Suprapubic skin (tissue), 4 donors: ENCODE results near the gene PINK1. TPM values are rescaled to one million over a fixed set of nuclear protein-coding genes. Genes with fewer than 3 reads are reported as not detected.
"Not testable (repeated sequence)": the region's sequence is repeated elsewhere in the genome, so short reads cannot be mapped to it uniquely, and the experiment has no call there.

Experiments used
- DNase-seq, 2 donors: peaks; one replicate each; pipeline ENCODE4 v3.0.0-alpha.2; 2019; ENCODE audit warnings: low spot score in 2 of 2
- H3K27ac ChIP-seq: fragments of 200-600 bp; sonication (generic); one replicate; pipeline ENCODE4 v1.5.1; 2019
- H3K27me3 ChIP-seq: fragments of 200-600 bp; sonication (generic); one replicate; pipeline ENCODE4 v1.5.1; 2019
- H3K36me3 ChIP-seq: fragments of 200-600 bp; sonication (generic); one replicate; pipeline ENCODE4 v1.5.1; 2019
- H3K4me1 ChIP-seq: fragments of 200-600 bp; sonication (generic); one replicate; pipeline ENCODE4 v1.5.1; 2019
- H3K4me3 ChIP-seq: fragments of 200-600 bp; sonication (generic); one replicate; pipeline ENCODE4 v1.5.1; 2019; ENCODE audit warnings: mild to moderate bottlenecking
- H3K9me3 ChIP-seq: fragments of 200-600 bp; sonication (generic); one replicate; pipeline ENCODE4 v1.5.1; 2019
- CTCF ChIP-seq, 2 donors: fragments of 200-600 bp in 1 of 2; fragments of 450-650 bp in 1 of 2; sonication (generic) in 1 of 2; IDR thresholded peaks; one replicate each; pipeline ENCODE4 v1.5.1; 2016 to 2019; ENCODE audit warnings: antibody characterized with exemption in 2 of 2, mild to moderate bottlenecking in 1 of 2, moderate library complexity in 1 of 2
- EP300 ChIP-seq: sonication (generic); formaldehyde crosslinking; IDR thresholded peaks from one replicate; pipeline ENCODE4 v1.6.1; 2017; ENCODE audit warnings: antibody characterized with exemption
- POLR2A ChIP-seq, 2 donors: fragments of 450-650 bp; IDR thresholded peaks; one replicate each; pipeline ENCODE4 v1.6.1; 2017; ENCODE audit warnings: antibody characterized with exemption in 2 of 2, mild to moderate bottlenecking in 2 of 2, moderate library complexity in 2 of 2
- POLR2AphosphoS5 ChIP-seq, 3 donors: sonication (generic); formaldehyde crosslinking; IDR thresholded peaks; one replicate each; pipeline ENCODE4 v1.6.1; 2017; ENCODE audit warnings: antibody characterized with exemption in 3 of 3
- WGBS: methylation state at CpG from one replicate; pipeline ENCODE4 v1.1.5; 2018; 5-methylcytosine and 5-hydroxymethylcytosine counted together
- total RNA-seq, 4 donors: library from RNA; depleted of rRNA; stranded (reverse); fragments of >200 nt; gene quantifications; one replicate each; pipeline ENCODE4 v1.1.0, GENCODE V29; 2016

PINK1 gene
- total RNA-seq, 4 donors from 2014 or later: 91.9 to 116 (median 98.0) TPM

GRCh38 chr1:20603504-20604464 lies 29.5 kb upstream of the PINK1 start:
- no peak overlapping the region for H3K27ac ChIP-seq
- TF ChIP-seq POLR2A (IDR thresholded peaks at IDR 0.05) (no peak), POLR2AphosphoS5 (IDR thresholded peaks at IDR 0.05) (no peak), CTCF (IDR thresholded peaks at IDR 0.05) (no peak), EP300 (no peak)
- WGBS: 91% methylated on average over 9 of the region's 9 CpGs

DNA sequence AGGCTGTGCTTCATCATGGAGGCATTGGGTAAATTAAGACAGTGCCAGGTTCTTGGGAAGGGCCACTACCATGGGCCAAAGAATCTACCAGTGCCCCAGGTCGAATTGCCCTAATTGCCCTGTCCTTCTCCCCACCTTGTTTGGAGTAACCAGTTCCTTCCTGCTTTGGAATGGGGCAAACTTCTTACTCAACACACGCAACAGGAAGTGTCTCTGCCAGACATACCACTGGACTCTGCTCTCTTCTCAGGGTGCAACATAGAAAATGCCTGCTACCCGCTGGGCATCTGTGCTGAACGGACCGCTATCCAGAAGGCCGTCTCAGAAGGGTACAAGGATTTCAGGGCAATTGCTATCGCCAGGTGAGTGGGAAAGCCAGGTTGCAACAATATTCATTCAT lies 28.6 kb upstream of the PINK1 start:
- Histone ChIP-seq H3K4me3 (no peak overlapping the region), H3K4me1 (no peaks in the 10 kb centered on the region), H3K27me3 (no peaks in the 10 kb centered on the region), H3K36me3 (no peaks in the 10 kb centered on the region), H3K9me3 (no peaks in the 10 kb centered on the region), H3K27ac (no peak overlapping the region)
- WGBS: 83% methylated on average over 7 of the region's 7 CpGs
- no peak for DNase-seq
- TF ChIP-seq EP300: no peak

More at GRCh38 chr1:20603504-20604464, 29.5 kb upstream of the PINK1 start:
- DNase-seq: no peak
- Histone ChIP-seq H3K36me3 (no peaks in the 10 kb centered on the region), H3K4me1 (no peaks in the 10 kb centered on the region), H3K4me3 (no peak overlapping the region), H3K9me3 (no peaks in the 10 kb centered on the region), H3K27me3 (no peaks in the 10 kb centered on the region)

GRCh38 chr1:20606801-20607570 lies 26.3 kb upstream of the PINK1 start:
- H3K27me3 ChIP-seq, H3K9me3 ChIP-seq, H3K4me1 ChIP-seq, H3K4me3 ChIP-seq, DNase-seq, H3K27ac ChIP-seq, H3K36me3 ChIP-seq: not testable (repeated sequence)
- 71% methylated on average over 7 of the region's 7 CpGs for WGBS

DNA sequence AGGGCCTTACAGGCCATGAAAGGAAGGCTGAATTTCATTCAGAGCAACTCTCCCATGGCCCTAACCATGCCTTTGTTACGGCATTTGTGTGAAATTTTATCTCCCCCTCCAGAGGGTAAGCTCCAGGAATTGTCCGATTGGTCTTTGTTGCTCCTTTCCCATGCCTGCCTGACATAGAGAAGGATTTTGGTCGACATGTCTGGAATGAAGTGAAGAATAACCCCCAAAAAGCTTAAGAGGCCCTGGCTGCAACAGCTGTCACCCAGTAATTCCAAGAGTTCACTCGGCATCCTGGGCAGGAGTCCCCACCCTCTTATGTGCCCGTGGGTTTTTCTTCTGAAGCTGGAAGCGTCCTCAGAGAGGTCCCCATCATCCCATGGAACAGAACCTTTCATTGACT lies 23.7 kb upstream of the PINK1 start:
- no peak overlapping the region for H3K27ac ChIP-seq
- H3K4me1 ChIP-seq: peaks cover 14% of the 10 kb centered on the region
- DNase-seq: no peak
- no peaks in the 10 kb centered on the region for H3K9me3 ChIP-seq
- TF ChIP-seq CTCF (IDR thresholded peaks at IDR 0.05) (no peak), POLR2A (IDR thresholded peaks at IDR 0.05) (no peak)
- no peak overlapping the region for H3K4me3 ChIP-seq
- H3K27me3 ChIP-seq: no peaks in the 10 kb centered on the region
- no peaks in the 10 kb centered on the region for H3K36me3 ChIP-seq
- 82% methylated on average over 6 of the region's 6 CpGs for WGBS

- Histone ChIP-seq H3K4me1 (peaks cover 15% of the 10 kb centered on the region), H3K27me3 (no peaks in the 10 kb centered on the region), H3K9me3 (no peaks in the 10 kb centered on the region), H3K36me3 (no peaks in the 10 kb centered on the region), H3K4me3 (no peak overlapping the region), H3K27ac (no peak overlapping the region)
- DNase-seq: no peak
- TF ChIP-seq CTCF (IDR thresholded peaks at IDR 0.05) (no peak), POLR2A (IDR thresholded peaks at IDR 0.05) (no peak), POLR2AphosphoS5 (IDR thresholded peaks at IDR 0.05) (no peak), EP300 (no peak)
- WGBS: 95% methylated on average over 2 of the region's 2 CpGs
These were observed 22.3 kb upstream of the PINK1 start for GRCh38 chr1:20610970-20611369.

DNA sequence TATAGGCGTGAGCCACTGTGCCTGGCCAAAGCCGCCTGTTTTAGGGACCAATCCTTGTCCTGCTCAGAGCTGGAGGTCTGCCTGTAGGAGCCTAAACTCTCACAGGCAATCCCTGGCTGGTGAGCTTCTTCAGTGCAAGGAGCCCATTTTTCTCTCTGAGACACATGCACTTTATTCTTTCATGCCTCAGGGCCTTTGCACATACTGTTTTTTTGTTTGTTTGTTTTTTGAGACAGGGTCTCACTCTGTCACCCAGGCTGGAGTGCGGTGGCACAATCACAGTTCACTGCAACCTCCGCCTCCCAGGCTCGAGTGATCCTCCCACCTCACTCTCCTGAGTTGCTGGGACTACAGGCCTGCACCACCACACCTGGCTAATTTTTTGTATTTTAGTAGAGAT lies 21.6 kb upstream of the PINK1 start:
- WGBS: 97% methylated on average over 5 of the region's 5 CpGs

More for the DNA sequence above, 21.6 kb upstream of the PINK1 start:
- Histone ChIP-seq H3K4me3 (no peak overlapping the region), H3K27ac (no peak overlapping the region), H3K9me3 (no peaks in the 10 kb centered on the region), H3K36me3 (no peaks in the 10 kb centered on the region), H3K4me1 (peaks cover 19% of the 10 kb centered on the region), H3K27me3 (no peaks in the 10 kb centered on the region)
- DNase-seq: no peak
- TF ChIP-seq CTCF (IDR thresholded peaks at IDR 0.05) (no peak), POLR2A (IDR thresholded peaks at IDR 0.05) (no peak), POLR2AphosphoS5 (IDR thresholded peaks at IDR 0.05) (no peak), EP300 (no peak)
